ENCODE measurements around the gene FBH1. TPM values are rescaled to one million over a fixed set of nuclear protein-coding genes. Genes with fewer than 3 reads are reported as not detected.
"Not testable (repeated sequence)": the region's sequence is repeated elsewhere in the genome, so short reads cannot be mapped to it uniquely, and the experiment has no call there.

FBH1 gene
- total RNA-seq, 1 donor from 2014 or later = 71.5 TPM

DNA sequence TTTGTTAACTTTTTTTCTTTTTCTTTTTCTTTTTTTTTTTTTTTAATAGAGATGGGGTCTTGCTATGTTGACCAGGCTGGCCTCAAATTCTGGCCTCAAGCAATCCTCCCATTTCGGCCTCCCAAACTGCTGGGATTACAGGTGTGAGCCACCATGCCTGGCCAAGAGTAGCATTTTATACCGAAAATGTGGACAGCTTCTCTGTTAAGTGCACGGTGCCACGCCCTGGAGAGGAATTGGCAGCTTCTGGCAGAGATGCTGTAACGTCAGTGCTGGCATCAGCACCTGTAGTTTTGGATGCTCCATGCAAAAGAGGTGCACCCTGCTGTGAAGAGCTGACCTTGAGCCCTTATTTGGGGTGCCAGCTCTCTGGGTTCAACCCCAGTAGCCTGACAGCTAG, 69.1 kb downstream of the FBH1 start:
- Mint-ChIP-seq H3K9me3 (ENCODE audit: unreplicated experiment) (peaks cover 2% of the 10 kb centered on the region), H3K4me3 (ENCODE audit: unreplicated experiment) (no peak overlapping the region), H3K4me1 (ENCODE audit: low read depth, unreplicated experiment) (no peaks in the 10 kb centered on the region), H3K36me3 (ENCODE audit: low read depth, unreplicated experiment) (peaks cover 4% of the 10 kb centered on the region), H3K27ac (ENCODE audit: unreplicated experiment) (no peak overlapping the region), H3K27me3 (ENCODE audit: low read depth, unreplicated experiment) (peaks cover 5% of the 10 kb centered on the region)
- Histone ChIP-seq H3K4me3 (ENCODE audit: insufficient read depth, low read depth, low read length) (no peak overlapping the region), H3K9ac (ENCODE audit: low read length) (no peak overlapping the region), H2AFZ (ENCODE audit: low read depth, low read length) (no peak overlapping the region), H3K4me2 (ENCODE audit: low read length) (no peak overlapping the region), H3K4me1 (ENCODE audit: insufficient read depth, low read length) (peaks cover 11% of the 10 kb centered on the region), H3K9me3 (ENCODE audit: insufficient read depth, low read depth, low read length) (no peaks in the 10 kb centered on the region), H3K79me2 (ENCODE audit: insufficient read depth, low read length) (no peaks in the 10 kb centered on the region), H3K27me3 (ENCODE audit: insufficient read depth, low read length) (no peaks in the 10 kb centered on the region), H4K20me1 (ENCODE audit: insufficient read depth, low read length) (no peaks in the 10 kb centered on the region), H3K36me3 (ENCODE audit: insufficient read depth, low read length) (no peaks in the 10 kb centered on the region), H3K27ac (ENCODE audit: low read depth, low read length) (no peak overlapping the region)
- FAIRE-seq = no peak
- TF ChIP-seq, protein P1, sequence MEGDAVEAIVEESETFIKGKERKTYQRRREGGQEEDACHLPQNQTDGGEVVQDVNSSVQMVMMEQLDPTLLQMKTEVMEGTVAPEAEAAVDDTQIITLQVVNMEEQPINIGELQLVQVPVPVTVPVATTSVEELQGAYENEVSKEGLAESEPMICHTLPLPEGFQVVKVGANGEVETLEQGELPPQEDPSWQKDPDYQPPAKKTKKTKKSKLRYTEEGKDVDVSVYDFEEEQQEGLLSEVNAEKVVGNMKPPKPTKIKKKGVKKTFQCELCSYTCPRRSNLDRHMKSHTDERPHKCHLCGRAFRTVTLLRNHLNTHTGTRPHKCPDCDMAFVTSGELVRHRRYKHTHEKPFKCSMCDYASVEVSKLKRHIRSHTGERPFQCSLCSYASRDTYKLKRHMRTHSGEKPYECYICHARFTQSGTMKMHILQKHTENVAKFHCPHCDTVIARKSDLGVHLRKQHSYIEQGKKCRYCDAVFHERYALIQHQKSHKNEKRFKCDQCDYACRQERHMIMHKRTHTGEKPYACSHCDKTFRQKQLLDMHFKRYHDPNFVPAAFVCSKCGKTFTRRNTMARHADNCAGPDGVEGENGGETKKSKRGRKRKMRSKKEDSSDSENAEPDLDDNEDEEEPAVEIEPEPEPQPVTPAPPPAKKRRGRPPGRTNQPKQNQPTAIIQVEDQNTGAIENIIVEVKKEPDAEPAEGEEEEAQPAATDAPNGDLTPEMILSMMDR (IDR thresholded peaks at IDR 0.05; ENCODE audit: insufficient read depth, low read depth, low read length) = no peak
- no peak for TF ChIP-seq EZH2 (IDR thresholded peaks at IDR 0.05; ENCODE audit: insufficient read depth, low read length)
- no peak for DNase-seq (ENCODE audit: low read depth)

- Histone ChIP-seq H3K79me2 (ENCODE audit: insufficient read depth, low read length) (no peaks in the 10 kb centered on the region), H2AFZ (ENCODE audit: low read depth, low read length) (no peak overlapping the region), H3K4me1 (ENCODE audit: insufficient read depth, low read length) (peaks cover 11% of the 10 kb centered on the region), H3K27me3 (ENCODE audit: insufficient read depth, low read length) (no peaks in the 10 kb centered on the region), H3K9me3 (ENCODE audit: insufficient read depth, low read depth, low read length) (no peaks in the 10 kb centered on the region), H3K36me3 (ENCODE audit: insufficient read depth, low read length) (no peaks in the 10 kb centered on the region), H3K4me3 (ENCODE audit: insufficient read depth, low read depth, low read length) (no peak overlapping the region), H3K27ac (ENCODE audit: low read depth, low read length) (no peak overlapping the region), H4K20me1 (ENCODE audit: insufficient read depth, low read length) (no peaks in the 10 kb centered on the region), H3K9ac (ENCODE audit: low read length) (no peak overlapping the region), H3K4me2 (ENCODE audit: low read length) (no peak overlapping the region)
- Mint-ChIP-seq H3K4me1 (ENCODE audit: low read depth, unreplicated experiment) (no peaks in the 10 kb centered on the region), H3K4me3 (ENCODE audit: unreplicated experiment) (no peak overlapping the region), H3K36me3 (ENCODE audit: low read depth, unreplicated experiment) (peaks cover 4% of the 10 kb centered on the region), H3K27me3 (ENCODE audit: low read depth, unreplicated experiment) (peaks cover 9% of the 10 kb centered on the region), H3K27ac (ENCODE audit: unreplicated experiment) (no peak overlapping the region), H3K9me3 (ENCODE audit: unreplicated experiment) (peaks cover 2% of the 10 kb centered on the region)
- FAIRE-seq (no peak), DNase-seq (ENCODE audit: low read depth) (no peak)
- TF ChIP-seq EZH2 (IDR thresholded peaks at IDR 0.05; ENCODE audit: insufficient read depth, low read length) = no peak
- TF ChIP-seq, protein P1 (IDR thresholded peaks at IDR 0.05; ENCODE audit: insufficient read depth, low read depth, low read length) = no peak
These were observed 69.6 kb downstream of the FBH1 start for GRCh38 chr10:5959581-5960069.

- Mint-ChIP-seq H3K4me1 (ENCODE audit: low read depth, unreplicated experiment) (peaks cover 2% of the 10 kb centered on the region), H3K27ac (ENCODE audit: unreplicated experiment) (no peak overlapping the region), H3K9me3 (ENCODE audit: unreplicated experiment) (peaks cover 2% of the 10 kb centered on the region), H3K27me3 (ENCODE audit: low read depth, unreplicated experiment) (peaks cover 15% of the 10 kb centered on the region), H3K4me3 (ENCODE audit: unreplicated experiment) (no peak overlapping the region), H3K36me3 (ENCODE audit: low read depth, unreplicated experiment) (peaks cover 4% of the 10 kb centered on the region)
- H3K27ac ChIP-seq (ENCODE audit: low read depth, low read length) = no peak overlapping the region
- H2AFZ ChIP-seq (ENCODE audit: low read depth, low read length) = no peak overlapping the region
- no peaks in the 10 kb centered on the region for H3K9me3 ChIP-seq (ENCODE audit: insufficient read depth, low read depth, low read length)
- H3K79me2 ChIP-seq (ENCODE audit: insufficient read depth, low read length) = no peaks in the 10 kb centered on the region
- H3K36me3 ChIP-seq (ENCODE audit: insufficient read depth, low read length) = no peaks in the 10 kb centered on the region
- H3K4me1 ChIP-seq (ENCODE audit: insufficient read depth, low read length) = peaks cover 11% of the 10 kb centered on the region
- H3K4me2 ChIP-seq (ENCODE audit: low read length) = no peak overlapping the region
- TF ChIP-seq EZH2 (IDR thresholded peaks at IDR 0.05; ENCODE audit: insufficient read depth, low read length) = no peak
- TF ChIP-seq, protein P1 (IDR thresholded peaks at IDR 0.05; ENCODE audit: insufficient read depth, low read depth, low read length) = no peak
- no peaks in the 10 kb centered on the region for H4K20me1 ChIP-seq (ENCODE audit: insufficient read depth, low read length)
- peak; percentile 67 for DNase-seq (ENCODE audit: low read depth)
- no peak overlapping the region for H3K4me3 ChIP-seq (ENCODE audit: insufficient read depth, low read depth, low read length)
- no peak overlapping the region for H3K9ac ChIP-seq (ENCODE audit: low read length)
- no peak for FAIRE-seq
- H3K27me3 ChIP-seq (ENCODE audit: insufficient read depth, low read length) = no peaks in the 10 kb centered on the region
These were observed 70.3 kb downstream of the FBH1 start for GRCh38 chr10:5960070-5960972.

DNA sequence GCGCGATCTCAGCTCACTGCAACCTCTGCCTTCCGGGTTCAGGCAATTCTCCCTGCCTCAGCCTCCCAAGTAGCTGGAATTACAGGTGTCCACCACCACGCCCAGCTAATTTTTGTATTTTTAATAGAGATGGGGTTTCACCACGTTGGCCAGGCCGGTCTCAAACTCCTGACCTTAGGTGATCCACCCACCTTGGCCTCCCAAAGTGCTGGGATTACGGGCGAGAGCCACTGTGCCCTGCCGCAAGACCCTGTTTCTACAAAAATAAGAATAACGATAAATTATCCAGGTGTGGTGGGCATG, 70.9 kb downstream of the FBH1 start:
- not testable (repeated sequence) for H3K27ac ChIP-seq (ENCODE audit: low read depth, low read length); H2AFZ ChIP-seq (ENCODE audit: low read depth, low read length); H3K36me3 Mint-ChIP-seq (ENCODE audit: low read depth, unreplicated experiment); H4K20me1 ChIP-seq (ENCODE audit: insufficient read depth, low read length); H3K4me3 Mint-ChIP-seq (ENCODE audit: unreplicated experiment); H3K9ac ChIP-seq (ENCODE audit: low read length); H3K4me3 ChIP-seq (ENCODE audit: insufficient read depth, low read depth, low read length); H3K9me3 ChIP-seq (ENCODE audit: insufficient read depth, low read depth, low read length); H3K4me1 Mint-ChIP-seq (ENCODE audit: low read depth, unreplicated experiment); FAIRE-seq; H3K9me3 Mint-ChIP-seq (ENCODE audit: unreplicated experiment); H3K27ac Mint-ChIP-seq (ENCODE audit: unreplicated experiment); H3K79me2 ChIP-seq (ENCODE audit: insufficient read depth, low read length); H3K27me3 ChIP-seq (ENCODE audit: insufficient read depth, low read length); H3K4me2 ChIP-seq (ENCODE audit: low read length); H3K36me3 ChIP-seq (ENCODE audit: insufficient read depth, low read length); DNase-seq (ENCODE audit: low read depth)
- peaks cover 11% of the 10 kb centered on the region for H3K4me1 ChIP-seq (ENCODE audit: insufficient read depth, low read length)
- H3K27me3 Mint-ChIP-seq (ENCODE audit: low read depth, unreplicated experiment) = peaks cover 16% of the 10 kb centered on the region
